ELR (cell line): ENCODE data around the gene FIS1.
"Not testable (repeated sequence)": the region's sequence is repeated elsewhere in the genome, so short reads cannot be mapped to it uniquely, and the experiment has no call there.

Source experiments
- DNase-seq: peaks from one replicate; pipeline ENCODE4 v3.0.0-alpha.2; 2015; ENCODE audit warnings: low read depth

Gene FIS1

GRCh38 chr7:101205901-101206664 lies 38.8 kb downstream of the FIS1 start:
- DNase-seq = no peak

- peak; percentile 13 for DNase-seq
Measured at GRCh38 chr7:101203740-101204738, 40.8 kb downstream of the FIS1 start.

GRCh38 chr7:101202603-101202918 lies 42.3 kb downstream of the FIS1 start:
- DNase-seq = no peak

- DNase-seq = no peak
Measured at GRCh38 chr7:101201695-101202602, 42.9 kb downstream of the FIS1 start.

- no peak for DNase-seq
Measured at GRCh38 chr7:101200862-101201599, 43.9 kb downstream of the FIS1 start, which contains the start of gene MOGAT3. TSS of gene MOGAT3 (minus strand) at chr7:101201036. CDS start at chr7:101200854, 182 bp downstream.

GRCh38 chr7:101200504-101200861 lies 44.4 kb downstream of the FIS1 start:
- DNase-seq = no peak

GRCh38 chr7:101199522-101199921 lies 45.4 kb downstream of the FIS1 start:
- DNase-seq = not testable (repeated sequence)

- no peak for DNase-seq
Measured at GRCh38 chr7:101198476-101198875, 46.4 kb downstream of the FIS1 start.

GRCh38 chr7:101197991-101198390 lies 46.9 kb downstream of the FIS1 start:
- no peak for DNase-seq

GRCh38 chr7:101195884-101196283 lies 49.0 kb downstream of the FIS1 start:
- DNase-seq = no peak
